IMR-90 (cell line): Measurements from ENCODE around the gene RERGL. TPM values are rescaled to one million over a fixed set of nuclear protein-coding genes. Genes with fewer than 3 reads are reported as not detected.

Source experiments
- ATAC-seq: fragments of 200-7000 bp; cut with Tn5 transposase; 2 replicates; pipeline ENCODE4 v1.9.1; 2020; ENCODE audit warnings: low read depth, mild to moderate bottlenecking, moderate library complexity
- BruUV-seq: library from RNA; stranded (reverse); fragments of 400-500 nt; replicated peaks from 2 replicates; lab custom pipeline; 2021; lab: Mats Ljungman, UMichigan
- CTCF ChIA-PET: fragments of 300-600 bp; formaldehyde crosslinking; extraction: SDS; loops from one replicate; lab custom pipeline; 2021; ENCODE audit warnings: antibody characterized with exemption; lab: Yijun Ruan, JAX
- POLR2A ChIA-PET: fragments of 300-600 bp; sonication (Branson Sonifier 250); formaldehyde crosslinking; loops from one replicate; lab custom pipeline; 2022; ENCODE audit warnings: antibody characterized with exemption; ENCODE audit not compliant: unreplicated experiment; lab: Charles Lee
- DNase-seq: peaks from one replicate; pipeline ENCODE4 v3.0.0; 2013
- H2AFZ ChIP-seq: replicated peaks from 2 replicates; pipeline ENCODE3; 2013; ENCODE audit warnings: low read length, mild to moderate bottlenecking; ENCODE audit not compliant: poor library complexity
- H2AK5ac ChIP-seq: 2 replicates; pipeline ENCODE4 v1.6.1; 2013; ENCODE audit warnings: low read depth, low read length, inconsistent platforms
- H2AK9ac ChIP-seq: replicated peaks from 2 replicates; pipeline ENCODE3; 2013; ENCODE audit warnings: mild to moderate bottlenecking, low read depth, low read length, moderate library complexity; ENCODE audit not compliant: poor library complexity
- H2BK120ac ChIP-seq: 2 replicates; pipeline ENCODE4 v1.6.1; 2013; ENCODE audit warnings: low read depth, low read length, inconsistent platforms
- H2BK15ac ChIP-seq: 3 replicates; pipeline ENCODE4 v1.6.1; 2013; ENCODE audit warnings: low read depth, low read length, inconsistent platforms
- H2BK20ac ChIP-seq: 2 replicates; pipeline ENCODE4 v1.6.1; 2013; ENCODE audit warnings: low read depth, mild to moderate bottlenecking, inconsistent platforms, low read length, moderate library complexity
- H2BK5ac ChIP-seq: 2 replicates; pipeline ENCODE4 v1.6.1; 2013; ENCODE audit warnings: mild to moderate bottlenecking, low read depth, low read length, inconsistent platforms; ENCODE audit not compliant: poor library complexity, severe bottlenecking
- H3K14ac ChIP-seq: replicated peaks from 2 replicates; pipeline ENCODE4 v1.6.1; 2013; ENCODE audit warnings: low read depth, low read length, inconsistent platforms
- H3K18ac ChIP-seq: 2 replicates; pipeline ENCODE4 v1.6.1; 2013; ENCODE audit warnings: low read depth, low read length, control low read depth
- H3K23ac ChIP-seq: 2 replicates; pipeline ENCODE4 v1.6.1; 2013; ENCODE audit warnings: low read depth, low read length, inconsistent platforms
- H3K27ac ChIP-seq: 2 replicates; pipeline ENCODE4 v1.5.1; 2013; ENCODE audit warnings: mild to moderate bottlenecking, control low read depth, low read length; ENCODE audit not compliant: insufficient read depth
- H3K27me3 ChIP-seq: 2 replicates; pipeline ENCODE4 v1.6.1; 2013; ENCODE audit warnings: low read length; ENCODE audit not compliant: control insufficient read depth, insufficient read depth
- H3K36me3 ChIP-seq: 2 replicates; pipeline ENCODE4 v1.6.1; 2013; ENCODE audit warnings: low read length, mixed read lengths; ENCODE audit not compliant: control insufficient read depth, insufficient read depth
- H3K4ac ChIP-seq: 2 replicates; pipeline ENCODE4 v1.6.1; 2013; ENCODE audit warnings: low read depth, low read length, inconsistent platforms
- H3K4me1 ChIP-seq: 2 replicates; pipeline ENCODE4 v1.6.1; 2013; ENCODE audit warnings: low read length, mixed read lengths; ENCODE audit not compliant: control insufficient read depth, insufficient read depth
- H3K4me2 ChIP-seq: 2 replicates; pipeline ENCODE4 v1.6.1; 2013; ENCODE audit warnings: low read depth, mild to moderate bottlenecking, control low read depth, low read length, moderate library complexity
- H3K4me3 ChIP-seq: 2 replicates; pipeline ENCODE4 v1.5.1; 2013; ENCODE audit warnings: low read depth, mild to moderate bottlenecking, control low read depth, low read length, moderate library complexity; ENCODE audit not compliant: insufficient read depth
- H3K56ac ChIP-seq: 2 replicates; pipeline ENCODE4 v1.6.1; 2013; ENCODE audit warnings: low read length, inconsistent platforms; ENCODE audit not compliant: insufficient read depth; ENCODE audit errors: extremely low read depth
- H3K79me1 ChIP-seq, 2 experiments: 2 replicates each; pipeline ENCODE4 v1.6.1; 2013; ENCODE audit warnings: low read length in 2 of 2, inconsistent platforms in 1 of 2, low read depth in 1 of 2
- H3K9ac ChIP-seq: 2 replicates; pipeline ENCODE4 v1.6.1; 2013; ENCODE audit warnings: low read depth, low read length, control low read depth
- H3K9me1 ChIP-seq: 2 replicates; pipeline ENCODE4 v1.6.1; 2013; ENCODE audit warnings: low read length, inconsistent platforms; ENCODE audit not compliant: insufficient read depth
- H3K9me3 ChIP-seq: 2 replicates; pipeline ENCODE4 v1.6.1; 2013; ENCODE audit warnings: low read length; ENCODE audit not compliant: control insufficient read depth, insufficient read depth
- H4K20me1 ChIP-seq: 2 replicates; pipeline ENCODE4 v1.6.1; 2013; ENCODE audit warnings: low read length, inconsistent platforms; ENCODE audit not compliant: insufficient read depth
- H4K5ac ChIP-seq: 2 replicates; pipeline ENCODE4 v1.6.1; 2013; ENCODE audit warnings: mild to moderate bottlenecking, low read depth, low read length, control low read depth
- H4K8ac ChIP-seq, 2 experiments: 2 replicates each; pipeline ENCODE4 v1.6.1; 2013; ENCODE audit warnings: low read depth in 2 of 2, low read length in 2 of 2, control low read depth in 1 of 2, inconsistent platforms in 1 of 2
- H4K91ac ChIP-seq: 2 replicates; pipeline ENCODE4 v1.6.1; 2013; ENCODE audit warnings: low read depth, low read length, inconsistent platforms; ENCODE audit not compliant: insufficient read depth
- NFE2L2 ChIP-seq: fragments of 150-350 bp; IDR thresholded peaks from 2 replicates; pipeline ENCODE4 v1.6.1; 2016; ENCODE audit warnings: low read depth, mild to moderate bottlenecking, low read length
- RAD21 ChIP-seq: IDR thresholded peaks from 2 replicates; pipeline ENCODE4 v1.6.1; 2012; ENCODE audit warnings: low read length, improper control_type of control experiment
- RCOR1 ChIP-seq: IDR thresholded peaks from 2 replicates; pipeline ENCODE4 v1.6.1; 2012; ENCODE audit warnings: mild to moderate bottlenecking, low read length, improper control_type of control experiment; ENCODE audit not compliant: insufficient replicate concordance
- SMC3 ChIP-seq: fragments of 150-350 bp; IDR thresholded peaks from 2 replicates; pipeline ENCODE4 v1.6.1; 2016; ENCODE audit warnings: low read depth, mild to moderate bottlenecking, antibody characterized with exemption, low read length, moderate library complexity
- WGBS, 2 experiments: methylation state at CpG; one replicate each; pipeline versions ENCODE4 v1.1.5 to v1.1.7; 2013; ENCODE audit warnings: missing lambda C conversion rate in 2 of 2; ENCODE audit not compliant: insufficient read length in 1 of 2; ENCODE audit errors: extremely low coverage in 2 of 2; 5-methylcytosine and 5-hydroxymethylcytosine counted together
- dilution Hi-C: fragments of 300-500 bp; cut with HindIII; formaldehyde crosslinking; loops from one replicate; pipeline ENCODE4 v1.14.3; 2018; ENCODE audit warnings: low sequenced_read_pairs; ENCODE audit not compliant: unreplicated experiment
- in situ Hi-C: fragments of 300-500 bp; cut with MboI; formaldehyde crosslinking; loops from 3 replicates; pipeline ENCODE4 v1.14.3; 2019; ENCODE audit warnings: low sequenced_read_pairs, inconsistent platforms, mixed read lengths
- intact Hi-C: fragments of 100-400 bp; cut with micrococcal nuclease; formaldehyde crosslinking; loops from 2 replicates; pipeline ENCODE4 v1.10.0; 2022
- polyA plus RNA-seq, 3 experiments: library from polyadenylated mRNA; depleted of rRNA; stranded (reverse); fragments of >200 nt; gene quantifications; 2 replicates each; pipeline ENCODE4 v1.2.3, GENCODE V29; 2012; ENCODE audit warnings: low replicate concordance in 1 of 3
- total RNA-seq: library from RNA; depleted of rRNA; stranded (reverse); fragments of >200 nt; gene quantifications from 2 replicates; pipeline ENCODE4 v1.2.3, GENCODE V29; 2012

The RERGL gene
- total and polyA plus RNA-seq, 2 of the 4 experiments (the other 2 are of a cell fraction): 0.10 TPM; not detected in 1

GRCh38 chr12:18103624-18104023, 13.6 kb upstream of the RERGL start:
- DNase-seq: no peak
- no peaks in the 10 kb centered on the region for H4K20me1 ChIP-seq
- H2AK9ac ChIP-seq: no peak overlapping the region
- H3K36me3 ChIP-seq: no peaks in the 10 kb centered on the region
- no peak overlapping the region for H3K4me3 ChIP-seq
- H3K23ac ChIP-seq: no peak overlapping the region
- in situ Hi-C loops: no loop called here
- no peaks in the 10 kb centered on the region for H3K79me1 ChIP-seq
- H2BK120ac ChIP-seq: no peak overlapping the region
- no peak overlapping the region for H3K27ac ChIP-seq
- H3K9me1 ChIP-seq: no peaks in the 10 kb centered on the region
- no peak overlapping the region for H3K4me2 ChIP-seq
- no peaks in the 10 kb centered on the region for H3K4me1 ChIP-seq
- no peak overlapping the region for H3K9ac ChIP-seq
- no peak overlapping the region for H3K56ac ChIP-seq
- H3K18ac ChIP-seq: no peak overlapping the region
- no peak overlapping the region for H3K4ac ChIP-seq
- H4K5ac ChIP-seq: no peak overlapping the region
- H2AK5ac ChIP-seq: no peak overlapping the region
- BruUV-seq: no TSS peak
- TF ChIP-seq SMC3: no peak
- no peak for TF ChIP-seq RCOR1
- TF ChIP-seq RAD21: no peak
- no peak for TF ChIP-seq NFE2L2
- peaks cover 12% of the 10 kb centered on the region for H3K9me3 ChIP-seq
- ATAC-seq: no peak
- H3K14ac ChIP-seq: no peak overlapping the region
- no peak overlapping the region for H2BK5ac ChIP-seq
- POLR2A ChIA-PET: no interaction called here
- CTCF ChIA-PET: no interaction called here
- no peak overlapping the region for H2BK15ac ChIP-seq
- no peaks in the 10 kb centered on the region for H3K27me3 ChIP-seq
- no peak overlapping the region for H2BK20ac ChIP-seq
- WGBS, 2 experiments: 75% methylated on average over 2 of the region's 2 CpGs; no CpG with 5 or more reads in 1 of the 2 experiments
- dilution Hi-C loops: no loop called here
- H4K8ac ChIP-seq: no peak overlapping the region
- no peak overlapping the region for H4K91ac ChIP-seq
- intact Hi-C loops: no loop called here
- H2AFZ ChIP-seq: no peak overlapping the region
